ENCODE measurements around the gene CCND3.

Gene CCND3

GRCh38 chr6:41895300-41896233 is 46.0 kb downstream of the CCND3 start, which contains the start of gene USP49:
USP49 (minus strand) TSS chr6:41895375; CDS start chr6:41806983, 88,392 bp downstream.
- no peaks in the 10 kb centered on the region for H3K36me3 Mint-ChIP-seq (ENCODE audit: low read depth)
- no peak for TF ChIP-seq CTCF (IDR thresholded peaks at IDR 0.05; ENCODE audit: unreplicated experiment in 3 of 3)
- peaks cover 10% of the 10 kb centered on the region for H3K4me1 Mint-ChIP-seq
- no peaks in the 10 kb centered on the region for H3K9me3 Mint-ChIP-seq
- no peak within 1 kb of the TSS for H3K27ac Mint-ChIP-seq
- H3K4me3 Mint-ChIP-seq, result no peak within 1 kb of the TSS
- no peaks in the 10 kb centered on the region for H3K27me3 Mint-ChIP-seq (ENCODE audit: low read depth)

GRCh38 chr6:41894366-41895299 is 47.0 kb downstream of the CCND3 start:
- no peak overlapping the region for H3K4me3 Mint-ChIP-seq

GRCh38 chr6:41892921-41893564 is 48.6 kb downstream of the CCND3 start:
- no peak for TF ChIP-seq CTCF (IDR thresholded peaks at IDR 0.05; ENCODE audit: unreplicated experiment in 3 of 3)
- Mint-ChIP-seq H3K27ac (no peak overlapping the region), H3K27me3 (ENCODE audit: low read depth) (no peaks in the 10 kb centered on the region), H3K4me3 (no peak overlapping the region), H3K36me3 (ENCODE audit: low read depth) (no peaks in the 10 kb centered on the region), H3K4me1 (peaks cover 10% of the 10 kb centered on the region), H3K9me3 (no peaks in the 10 kb centered on the region)

More at GRCh38 chr6:41894366-41895299, 47.0 kb downstream of the CCND3 start:
- Mint-ChIP-seq H3K27ac (no peak overlapping the region), H3K36me3 (ENCODE audit: low read depth) (no peaks in the 10 kb centered on the region), H3K4me1 (peaks cover 10% of the 10 kb centered on the region), H3K9me3 (no peaks in the 10 kb centered on the region), H3K27me3 (ENCODE audit: low read depth) (no peaks in the 10 kb centered on the region)
- TF ChIP-seq CTCF (IDR thresholded peaks at IDR 0.05; ENCODE audit: unreplicated experiment in 3 of 3), result no peak

- Mint-ChIP-seq H3K9me3 (no peaks in the 10 kb centered on the region), H3K27me3 (ENCODE audit: low read depth) (no peaks in the 10 kb centered on the region), H3K36me3 (ENCODE audit: low read depth) (no peaks in the 10 kb centered on the region), H3K4me1 (no peaks in the 10 kb centered on the region), H3K27ac (no peak overlapping the region), H3K4me3 (no peak overlapping the region)
- TF ChIP-seq CTCF (IDR thresholded peaks at IDR 0.05; ENCODE audit: unreplicated experiment in 3 of 3), result no peak
These were observed 54.3 kb downstream of the CCND3 start for GRCh38 chr6:41887331-41887751.

- no peak overlapping the region for H3K27ac Mint-ChIP-seq
- TF ChIP-seq CTCF (IDR thresholded peaks at IDR 0.05; ENCODE audit: unreplicated experiment in 3 of 3), result no peak
- H3K9me3 Mint-ChIP-seq, result no peaks in the 10 kb centered on the region
- H3K36me3 Mint-ChIP-seq (ENCODE audit: low read depth), result no peaks in the 10 kb centered on the region
- H3K27me3 Mint-ChIP-seq (ENCODE audit: low read depth), result no peaks in the 10 kb centered on the region
- H3K4me1 Mint-ChIP-seq, result no peaks in the 10 kb centered on the region
- no peak overlapping the region for H3K4me3 Mint-ChIP-seq
These were observed 55.7 kb downstream of the CCND3 start for GRCh38 chr6:41885930-41886329.
